MCF 10A (cell line): ENCODE data around the gene AUH. TPM values are rescaled to one million over a fixed set of nuclear protein-coding genes. Genes with fewer than 3 reads are reported as not detected.

Experiments used
- BruUV-seq: library from RNA; stranded (reverse); fragments of 400-500 nt; replicated peaks from 2 replicates; lab custom pipeline; 2021; lab: Mats Ljungman, UMichigan
- CTCF ChIA-PET: fragments of 300-600 bp; sonication (Branson Sonifier 250); formaldehyde crosslinking; extraction: SDS; loops from one replicate; lab custom pipeline; 2021; ENCODE audit warnings: antibody characterized with exemption, inconsistent platforms; lab: Yijun Ruan, JAX
- POLR2A ChIA-PET: fragments of 300-600, 350-650 bp; sonication (Branson Sonifier 250); formaldehyde crosslinking; extraction: SDS; loops from one replicate; lab custom pipeline; 2020; ENCODE audit warnings: antibody characterized with exemption, inconsistent platforms; lab: Yijun Ruan, JAX
- DNase-seq: peaks from one replicate; pipeline ENCODE4 v3.0.0-alpha.2; 2018; ENCODE audit not compliant: unreplicated experiment
- H3K27ac Mint-ChIP-seq: one replicate; pipeline ENCODE4 v1.8.0; 2022; ENCODE audit warnings: mild to moderate bottlenecking, low read depth, mixed read lengths; ENCODE audit not compliant: unreplicated experiment
- H3K27me3 Mint-ChIP-seq: one replicate; pipeline ENCODE4 v1.8.0; 2022; ENCODE audit warnings: mixed read lengths; ENCODE audit not compliant: insufficient read depth, unreplicated experiment
- H3K36me3 Mint-ChIP-seq: one replicate; pipeline ENCODE4 v1.8.0; 2022; ENCODE audit warnings: mild to moderate bottlenecking, moderate library complexity, mixed read lengths; ENCODE audit not compliant: insufficient read depth, unreplicated experiment
- H3K4me1 Mint-ChIP-seq: one replicate; pipeline ENCODE4 v1.8.0; 2022; ENCODE audit warnings: mixed read lengths; ENCODE audit not compliant: insufficient read depth, unreplicated experiment
- H3K4me3 Mint-ChIP-seq: one replicate; pipeline ENCODE4 v1.8.0; 2022; ENCODE audit warnings: mild to moderate bottlenecking, moderate library complexity, mixed read lengths; ENCODE audit not compliant: unreplicated experiment
- H3K9me3 Mint-ChIP-seq: one replicate; pipeline ENCODE4 v1.8.0; 2022; ENCODE audit warnings: mixed read lengths; ENCODE audit not compliant: unreplicated experiment
- intact Hi-C: fragments of 100-400 bp; cut with micrococcal nuclease; formaldehyde crosslinking; loops from 2 replicates; pipeline ENCODE4 v1.14.1; 2022
- total RNA-seq: library from RNA; stranded (reverse); gene quantifications from 2 replicates; pipeline ENCODE4 v1.2.3, GENCODE V29; 2022
- TF ChIP-seq, protein P1 (sequence below): fragments of 200-600 bp; IDR thresholded peaks from one replicate; pipeline ENCODE4 v1.8.0; 2022; ENCODE audit warnings: antibody characterized with exemption, mild to moderate bottlenecking; ENCODE audit not compliant: unreplicated experiment

The AUH gene
- total RNA-seq, 1 experiment from 2014 or later = 20.9 TPM

DNA sequence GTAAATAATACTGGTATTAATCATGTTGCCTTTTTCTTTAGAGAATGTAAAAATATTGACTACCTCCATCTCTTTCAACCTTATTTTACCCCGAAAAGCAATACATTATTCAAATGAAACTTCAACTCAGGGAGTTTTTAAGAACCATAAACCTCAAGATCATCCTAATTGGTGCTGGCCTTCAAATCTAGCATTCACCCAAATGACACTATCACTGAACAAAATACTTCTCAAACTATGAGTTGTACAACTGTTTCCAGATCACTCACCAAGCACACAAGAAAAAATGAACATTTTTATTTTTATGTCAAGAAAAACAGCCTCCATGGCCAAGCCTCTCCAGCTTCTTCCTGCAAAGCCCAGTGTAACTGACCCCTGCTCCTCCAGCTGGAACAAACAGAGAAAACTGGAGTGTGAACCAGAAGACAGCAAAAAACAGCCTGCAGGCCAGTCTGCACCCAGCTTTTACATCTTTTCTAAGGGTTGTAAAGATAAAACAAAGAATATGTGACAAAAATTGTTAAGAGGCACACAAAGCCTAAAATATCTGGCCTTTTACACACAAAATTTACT is 21.2 kb downstream of the AUH start:
- H3K4me3 Mint-ChIP-seq = no peak overlapping the region
- intact Hi-C loops = no loop called here
- no peak overlapping the region for H3K27ac Mint-ChIP-seq
- peaks cover 63% of the 10 kb centered on the region for H3K36me3 Mint-ChIP-seq
- H3K27me3 Mint-ChIP-seq = no peaks in the 10 kb centered on the region
- TF ChIP-seq, protein P1, sequence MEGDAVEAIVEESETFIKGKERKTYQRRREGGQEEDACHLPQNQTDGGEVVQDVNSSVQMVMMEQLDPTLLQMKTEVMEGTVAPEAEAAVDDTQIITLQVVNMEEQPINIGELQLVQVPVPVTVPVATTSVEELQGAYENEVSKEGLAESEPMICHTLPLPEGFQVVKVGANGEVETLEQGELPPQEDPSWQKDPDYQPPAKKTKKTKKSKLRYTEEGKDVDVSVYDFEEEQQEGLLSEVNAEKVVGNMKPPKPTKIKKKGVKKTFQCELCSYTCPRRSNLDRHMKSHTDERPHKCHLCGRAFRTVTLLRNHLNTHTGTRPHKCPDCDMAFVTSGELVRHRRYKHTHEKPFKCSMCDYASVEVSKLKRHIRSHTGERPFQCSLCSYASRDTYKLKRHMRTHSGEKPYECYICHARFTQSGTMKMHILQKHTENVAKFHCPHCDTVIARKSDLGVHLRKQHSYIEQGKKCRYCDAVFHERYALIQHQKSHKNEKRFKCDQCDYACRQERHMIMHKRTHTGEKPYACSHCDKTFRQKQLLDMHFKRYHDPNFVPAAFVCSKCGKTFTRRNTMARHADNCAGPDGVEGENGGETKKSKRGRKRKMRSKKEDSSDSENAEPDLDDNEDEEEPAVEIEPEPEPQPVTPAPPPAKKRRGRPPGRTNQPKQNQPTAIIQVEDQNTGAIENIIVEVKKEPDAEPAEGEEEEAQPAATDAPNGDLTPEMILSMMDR = no peak
- DNase-seq = no peak
- no peaks in the 10 kb centered on the region for H3K9me3 Mint-ChIP-seq
- peaks cover 11% of the 10 kb centered on the region for H3K4me1 Mint-ChIP-seq
- ChIA-PET POLR2A (interaction anchor here (0.6 to 0.8 kb wide), 2 partner anchors 78 to 81 kb away, joined by 3 read pairs; no protein-coding TSS in a partner anchor), CTCF (interaction anchor here (0.6 to 1.4 kb wide), 3 partner anchors 13 to 426 kb away, joined by 3 to 6 read pairs (median 4); no protein-coding TSS in a partner anchor)
- BruUV-seq = no TSS peak

DNA sequence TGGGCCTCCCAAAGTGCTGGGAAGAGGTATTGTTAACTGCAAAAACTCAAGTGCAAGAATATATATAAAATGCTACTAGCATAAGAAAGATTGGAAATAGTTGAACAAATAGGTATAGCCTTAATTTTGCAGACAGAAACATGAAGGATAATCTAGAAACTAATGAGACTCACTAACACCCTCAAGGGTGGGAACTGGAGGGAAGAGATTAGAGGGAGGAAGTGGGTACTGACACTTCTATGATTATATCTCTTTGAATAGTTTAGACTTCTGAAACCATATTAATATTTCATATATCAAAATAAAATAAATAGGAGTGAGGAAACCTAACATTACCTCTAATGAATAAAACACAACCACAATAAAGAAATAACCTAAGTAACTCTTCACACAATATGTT is 23.0 kb downstream of the AUH start:
- ChIA-PET CTCF (no interaction called here), POLR2A (no interaction called here)
- Mint-ChIP-seq H3K9me3 (no peaks in the 10 kb centered on the region), H3K4me1 (peaks cover 16% of the 10 kb centered on the region), H3K4me3 (no peak overlapping the region), H3K27ac (no peak overlapping the region), H3K36me3 (peaks cover 47% of the 10 kb centered on the region), H3K27me3 (no peaks in the 10 kb centered on the region)
- no TSS peak for BruUV-seq
- no peak for DNase-seq
- intact Hi-C loops = no loop called here
- TF ChIP-seq, protein P1 = no peak

DNA sequence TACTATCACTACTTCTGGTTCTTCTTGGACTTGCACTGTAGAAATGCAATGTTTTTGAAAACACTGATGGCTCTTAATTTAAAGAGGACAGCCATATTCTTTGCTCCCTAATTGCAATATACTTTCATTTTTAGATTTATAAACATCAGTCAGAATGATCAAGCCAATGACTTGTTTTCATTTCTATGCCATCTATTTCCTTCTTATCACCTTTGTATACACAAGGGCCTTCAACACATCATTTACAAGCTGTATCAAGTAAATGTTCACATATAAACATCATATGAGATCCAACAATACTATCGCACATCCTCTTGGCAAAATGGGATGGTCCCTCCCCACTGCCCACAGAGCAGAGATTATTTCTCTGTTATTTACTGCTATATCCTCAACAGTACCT is 24.9 kb downstream of the AUH start:
- TF ChIP-seq, protein P1 = no peak

DNA sequence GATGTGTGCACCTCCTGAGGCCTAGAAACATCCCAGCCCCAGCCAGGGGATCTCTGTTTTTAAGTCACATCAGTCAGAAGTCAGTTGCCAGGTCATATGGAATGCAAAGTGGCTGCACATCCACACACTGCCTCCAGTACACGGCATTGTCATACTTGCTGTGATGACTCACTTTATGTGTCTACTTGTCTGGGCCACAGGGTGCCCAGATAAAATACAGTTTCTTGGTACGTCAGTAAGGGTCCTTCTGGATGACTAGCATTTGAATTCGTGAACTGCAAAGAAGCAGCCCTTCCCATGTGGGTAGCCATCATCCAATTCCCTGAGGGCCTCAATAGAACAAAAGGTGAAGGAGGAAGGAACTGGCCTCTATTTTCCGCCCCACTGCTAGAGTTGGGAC is 27.7 kb downstream of the AUH start:
- TF ChIP-seq, protein P1 = no peak
- Mint-ChIP-seq H3K4me1 (peaks cover 5% of the 10 kb centered on the region), H3K27me3 (no peaks in the 10 kb centered on the region), H3K27ac (no peak overlapping the region), H3K36me3 (peaks cover 26% of the 10 kb centered on the region), H3K9me3 (no peaks in the 10 kb centered on the region), H3K4me3 (no peak overlapping the region)
- ChIA-PET CTCF (no interaction called here), POLR2A (no interaction called here)
- intact Hi-C loops = no loop called here
- BruUV-seq = no TSS peak
- DNase-seq = peak; percentile 25

More for the DNA sequence above, 24.9 kb downstream of the AUH start:
- ChIA-PET CTCF (interaction anchor here (1.5 kb wide), 1 partner anchor 9 kb away, joined by 5 read pairs; no protein-coding TSS in a partner anchor), POLR2A (no interaction called here)
- no peak overlapping the region for H3K27ac Mint-ChIP-seq
- no TSS peak for BruUV-seq
- peaks cover 42% of the 10 kb centered on the region for H3K36me3 Mint-ChIP-seq
- no peaks in the 10 kb centered on the region for H3K27me3 Mint-ChIP-seq
- no peak for DNase-seq
- no peak overlapping the region for H3K4me3 Mint-ChIP-seq
- H3K4me1 Mint-ChIP-seq = peaks cover 9% of the 10 kb centered on the region
- intact Hi-C loops = no loop called here
- H3K9me3 Mint-ChIP-seq = no peaks in the 10 kb centered on the region
